Activated CD8-positive, alpha-beta memory T cell treated with anti-CD3 and anti-CD28 coated beads for 4 hours (primary cell): Measurements from ENCODE around the gene ANKRD10.

Source experiments
- DNase-seq, 2 donors: peaks; one replicate each; pipeline ENCODE4 v3.0.0-alpha.2; 2020; ENCODE audit warnings: low read depth in 2 of 2

The ANKRD10 gene

GRCh38 chr13:110885966-110886869, 28.7 kb downstream of the ANKRD10 start:
- DNase-seq, result no peak

- no peak for DNase-seq
These were observed 29.4 kb downstream of the ANKRD10 start for GRCh38 chr13:110885516-110885915.

- no peak for DNase-seq
These were observed 30.4 kb downstream of the ANKRD10 start for GRCh38 chr13:110884517-110884916.

GRCh38 chr13:110883542-110883941, 31.3 kb downstream of the ANKRD10 start:
- DNase-seq, result no peak

- no peak for DNase-seq
These were observed 31.9 kb downstream of the ANKRD10 start for GRCh38 chr13:110882972-110883371.

- DNase-seq, result no peak
These were observed 32.8 kb downstream of the ANKRD10 start for GRCh38 chr13:110881839-110882627.

GRCh38 chr13:110880627-110881026, 34.2 kb downstream of the ANKRD10 start:
- DNase-seq, result no peak

GRCh38 chr13:110879482-110879881, 35.4 kb downstream of the ANKRD10 start:
- no peak for DNase-seq

- DNase-seq, result no peak
These were observed 37.1 kb downstream of the ANKRD10 start for GRCh38 chr13:110877737-110878258.

GRCh38 chr13:110876609-110877008, 38.3 kb downstream of the ANKRD10 start:
- DNase-seq, result no peak

- DNase-seq, result no peak
These were observed 39.6 kb downstream of the ANKRD10 start for GRCh38 chr13:110875241-110875640.

GRCh38 chr13:110874508-110874960, 40.3 kb downstream of the ANKRD10 start:
- no peak for DNase-seq

GRCh38 chr13:110873639-110874507, 41.0 kb downstream of the ANKRD10 start:
- no peak for DNase-seq

GRCh38 chr13:110872768-110873638, 41.9 kb downstream of the ANKRD10 start:
- no peak for DNase-seq

- DNase-seq, result no peak
These were observed 42.7 kb downstream of the ANKRD10 start for GRCh38 chr13:110872034-110872767.

GRCh38 chr13:110869805-110870706, 44.8 kb downstream of the ANKRD10 start:
- DNase-seq, result no peak

GRCh38 chr13:110869231-110869804, 45.6 kb downstream of the ANKRD10 start:
- DNase-seq, result no peak

GRCh38 chr13:110868720-110869119, 46.1 kb downstream of the ANKRD10 start:
- no peak for DNase-seq
